Astrocyte of the cerebellum (primary cell): ENCODE data around the gene HYI.

Experiments used
- DNase-seq: peaks from one replicate; pipeline ENCODE4 v3.0.0-alpha.2; 2011; ENCODE audit warnings: low read depth
- H3K4me3 ChIP-seq: 2 replicates; pipeline ENCODE4 v1.5.1; 2011; ENCODE audit warnings: mild to moderate bottlenecking, low read depth, low read length, moderate library complexity
- in situ Hi-C: cut with HindIII; loops from 2 replicates; pipeline ENCODE4 v1.10.0; 2017; ENCODE audit warnings: low sequenced_read_pairs
- TF ChIP-seq, protein P1 (sequence below): IDR thresholded peaks from 2 replicates; pipeline ENCODE4 v1.5.1; 2012; ENCODE audit warnings: low read length, low read depth, moderate library complexity, mild to moderate bottlenecking; ENCODE audit errors: missing control alignments

HYI gene

DNA sequence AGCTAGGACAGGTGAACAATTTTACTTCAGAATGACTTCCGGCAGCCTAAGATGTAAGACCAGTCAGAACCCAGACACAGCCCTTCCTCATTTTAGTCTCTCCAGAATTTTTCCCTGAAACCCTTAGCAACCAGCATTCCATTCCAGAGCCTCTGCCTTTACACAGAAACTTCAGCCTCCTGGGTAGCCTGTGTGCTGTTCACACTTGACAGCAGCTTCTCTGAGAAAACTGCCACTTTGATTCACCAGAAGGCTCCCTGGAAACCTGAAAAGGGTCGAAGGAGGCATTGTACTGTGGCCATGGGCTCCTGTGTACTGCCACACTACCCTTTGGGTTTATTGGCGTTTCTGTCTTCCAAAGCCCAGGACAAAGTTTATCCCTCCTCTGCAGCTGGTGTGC, 17.4 kb downstream of the HYI start:
- TF ChIP-seq, protein P1, sequence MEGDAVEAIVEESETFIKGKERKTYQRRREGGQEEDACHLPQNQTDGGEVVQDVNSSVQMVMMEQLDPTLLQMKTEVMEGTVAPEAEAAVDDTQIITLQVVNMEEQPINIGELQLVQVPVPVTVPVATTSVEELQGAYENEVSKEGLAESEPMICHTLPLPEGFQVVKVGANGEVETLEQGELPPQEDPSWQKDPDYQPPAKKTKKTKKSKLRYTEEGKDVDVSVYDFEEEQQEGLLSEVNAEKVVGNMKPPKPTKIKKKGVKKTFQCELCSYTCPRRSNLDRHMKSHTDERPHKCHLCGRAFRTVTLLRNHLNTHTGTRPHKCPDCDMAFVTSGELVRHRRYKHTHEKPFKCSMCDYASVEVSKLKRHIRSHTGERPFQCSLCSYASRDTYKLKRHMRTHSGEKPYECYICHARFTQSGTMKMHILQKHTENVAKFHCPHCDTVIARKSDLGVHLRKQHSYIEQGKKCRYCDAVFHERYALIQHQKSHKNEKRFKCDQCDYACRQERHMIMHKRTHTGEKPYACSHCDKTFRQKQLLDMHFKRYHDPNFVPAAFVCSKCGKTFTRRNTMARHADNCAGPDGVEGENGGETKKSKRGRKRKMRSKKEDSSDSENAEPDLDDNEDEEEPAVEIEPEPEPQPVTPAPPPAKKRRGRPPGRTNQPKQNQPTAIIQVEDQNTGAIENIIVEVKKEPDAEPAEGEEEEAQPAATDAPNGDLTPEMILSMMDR: no peak
- in situ Hi-C loops: no loop called here
- no peak overlapping the region for H3K4me3 ChIP-seq
- no peak for DNase-seq

DNA sequence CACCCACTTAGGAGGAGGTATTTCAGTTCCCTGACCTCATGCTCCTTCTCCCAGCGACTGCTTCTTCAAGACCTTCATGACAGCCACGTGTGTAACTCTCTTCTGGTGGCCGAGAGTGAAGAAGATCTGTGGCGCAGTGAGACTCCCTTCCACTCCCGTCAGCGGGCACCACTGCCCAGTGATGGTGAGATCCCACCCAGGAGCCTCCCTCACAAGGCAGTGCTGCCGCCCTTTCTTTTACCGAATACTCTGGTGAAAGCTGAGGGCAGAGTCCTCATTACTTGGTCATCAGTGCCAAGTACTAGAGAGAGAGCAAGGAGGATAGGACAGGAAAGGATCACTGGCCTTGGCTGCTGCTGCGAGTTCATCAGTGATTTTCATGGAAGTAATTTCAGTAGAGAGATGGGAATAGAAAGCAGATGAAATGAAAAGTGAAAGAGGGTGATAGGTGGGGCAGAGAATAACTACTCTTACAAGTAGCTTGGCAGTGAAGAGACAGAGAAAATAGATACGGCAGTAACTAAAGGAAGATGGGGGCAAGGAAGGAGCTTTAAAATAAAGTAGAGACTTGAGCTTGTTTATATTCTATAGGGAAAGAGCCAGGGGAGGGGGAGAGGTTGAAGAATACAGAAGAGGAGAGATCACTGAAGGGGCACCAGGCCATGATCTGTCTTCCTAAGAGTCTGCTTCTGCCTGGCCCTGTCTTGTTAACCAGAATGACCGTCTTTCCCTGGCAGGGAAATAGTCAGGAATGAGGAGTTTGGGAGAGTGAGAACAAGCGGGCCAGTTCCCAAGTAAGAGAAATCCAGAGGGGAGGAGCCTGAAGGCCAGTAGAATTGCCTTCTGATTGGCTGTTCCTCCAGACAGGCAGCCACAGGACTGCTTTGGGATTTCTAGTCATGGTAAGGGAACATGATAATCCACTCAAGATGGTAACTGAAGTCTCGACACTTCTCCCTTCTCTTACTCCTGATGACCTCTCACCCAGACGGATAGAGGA, 18.3 kb downstream of the HYI start:
- in situ Hi-C loops: no loop called here
- H3K4me3 ChIP-seq: no peak overlapping the region
- no peak for DNase-seq
- TF ChIP-seq, protein P1: no peak

DNA sequence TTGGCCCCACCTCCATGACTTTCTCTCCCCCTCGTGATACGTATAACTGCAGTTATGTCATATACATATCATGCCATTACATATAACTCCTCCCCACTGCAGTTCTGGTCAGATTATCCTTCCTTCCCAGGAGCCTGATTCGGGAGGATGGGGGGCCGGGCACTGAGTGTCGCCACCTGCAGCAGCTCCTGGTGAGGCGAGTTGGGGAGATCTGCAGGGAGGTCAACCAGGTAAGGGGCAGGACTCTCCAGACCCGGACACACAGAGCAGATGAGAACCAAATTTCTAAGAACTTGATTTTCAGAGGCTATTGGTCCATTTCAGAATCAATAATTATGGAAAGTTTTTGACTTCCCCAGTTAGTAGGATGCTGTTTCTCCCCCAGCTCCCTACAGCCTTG, 19.5 kb downstream of the HYI start:
- DNase-seq: no peak
- TF ChIP-seq, protein P1: no peak
- no peak overlapping the region for H3K4me3 ChIP-seq
- in situ Hi-C loops: no loop called here

DNA sequence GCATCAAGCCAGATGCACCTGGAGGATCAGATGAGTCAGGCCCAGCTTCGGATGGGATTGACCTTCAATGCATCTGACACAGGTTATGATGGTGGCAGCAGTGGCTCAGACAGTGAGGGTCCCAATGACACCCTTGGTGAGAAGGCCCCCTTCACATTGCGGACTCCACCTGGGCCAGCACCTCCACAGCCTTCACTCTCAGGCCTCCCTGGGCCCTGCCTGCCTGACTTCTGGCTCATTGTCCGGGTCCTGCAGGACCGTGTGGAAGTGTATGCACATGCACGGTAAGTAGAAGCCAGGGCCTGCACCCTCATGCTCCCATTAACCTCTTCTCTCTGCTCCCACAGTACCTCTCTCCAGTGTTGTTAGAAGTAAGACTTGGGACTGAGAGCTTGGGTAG, 20.8 kb downstream of the HYI start:
- TF ChIP-seq, protein P1: no peak
- in situ Hi-C loops: no loop called here
- H3K4me3 ChIP-seq: no peak overlapping the region
- DNase-seq: no peak

DNA sequence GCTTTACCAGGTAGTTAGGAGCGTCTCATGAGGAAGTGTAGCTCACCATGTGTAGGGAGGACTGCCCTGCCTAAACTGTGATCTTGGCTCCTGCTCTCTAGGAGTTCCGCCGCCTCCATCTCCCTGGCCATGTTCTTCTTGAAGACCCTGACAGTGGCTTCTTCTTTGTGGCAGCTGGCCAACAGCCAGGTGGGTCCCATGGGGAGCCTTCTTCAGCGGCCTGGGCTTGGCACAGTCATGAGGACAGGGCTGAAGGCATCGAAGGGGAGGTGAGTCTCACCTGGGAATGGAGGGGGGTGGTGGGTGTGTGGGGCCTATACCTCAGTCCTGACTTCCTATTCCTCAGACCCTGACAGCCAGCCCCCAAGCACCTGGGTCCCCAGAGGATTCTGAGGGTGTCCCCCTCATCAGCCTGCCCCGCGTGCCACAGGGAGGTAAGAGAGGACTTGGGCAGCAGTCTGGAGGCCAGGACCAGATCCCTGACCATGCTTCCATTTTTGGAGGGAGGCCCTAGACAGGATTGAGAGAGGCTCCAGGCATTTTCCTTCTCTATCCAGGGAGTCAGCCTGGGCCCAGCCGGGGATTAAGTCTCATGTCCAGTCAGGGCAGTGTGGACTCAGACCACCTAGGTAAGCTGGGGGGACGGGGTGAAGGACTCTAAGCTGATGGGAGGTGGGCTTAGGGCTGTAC, 21.4 kb downstream of the HYI start:
- TF ChIP-seq, protein P1: no peak
- no peak overlapping the region for H3K4me3 ChIP-seq
- no peak for DNase-seq
- in situ Hi-C loops: no loop called here

DNA sequence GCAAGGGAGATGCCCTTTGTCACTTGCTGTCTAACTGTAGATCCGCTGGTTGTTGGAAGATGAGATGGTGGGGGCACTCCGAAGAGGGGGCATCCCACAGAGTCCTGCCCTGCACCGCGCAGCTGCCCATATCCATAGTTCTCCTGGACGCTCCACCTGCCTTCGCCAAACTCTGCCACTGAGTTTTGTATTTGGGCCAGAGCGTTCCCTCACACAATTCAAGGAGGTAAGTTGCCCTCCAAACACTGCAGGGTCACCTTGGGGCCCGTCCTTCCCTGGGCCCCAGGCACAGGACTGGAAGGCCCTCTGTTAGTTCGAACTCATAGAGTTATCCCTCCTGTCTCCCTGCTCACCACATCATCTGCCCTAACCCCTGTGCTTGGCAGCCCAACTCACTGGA, 22.1 kb downstream of the HYI start:
- no peak overlapping the region for H3K4me3 ChIP-seq
- TF ChIP-seq, protein P1: no peak

More for the DNA sequence above, 22.1 kb downstream of the HYI start:
- DNase-seq: no peak
- in situ Hi-C loops: no loop called here
